T-helper 2 cell treated with Interferon-gamma antibody and Interleukin-4, amounts not matched to agents 100 ng/mL and 5 ng/mL, for 36 hours (primary cell): ENCODE measurements around the gene RPL19. TPM values are rescaled to one million over a fixed set of nuclear protein-coding genes. Genes with fewer than 3 reads are reported as not detected.

Experiments used
- intact Hi-C: fragments of 100-400 bp; cut with micrococcal nuclease; formaldehyde crosslinking; loops from one replicate; pipeline ENCODE4 v1.15.1; 2023
- total RNA-seq: library from RNA; stranded (reverse); gene quantifications from 2 replicates; pipeline ENCODE4 v1.2.3, GENCODE V29; 2022

Gene RPL19
- total RNA-seq, 1 donor from 2014 or later, result 1,964 TPM

DNA sequence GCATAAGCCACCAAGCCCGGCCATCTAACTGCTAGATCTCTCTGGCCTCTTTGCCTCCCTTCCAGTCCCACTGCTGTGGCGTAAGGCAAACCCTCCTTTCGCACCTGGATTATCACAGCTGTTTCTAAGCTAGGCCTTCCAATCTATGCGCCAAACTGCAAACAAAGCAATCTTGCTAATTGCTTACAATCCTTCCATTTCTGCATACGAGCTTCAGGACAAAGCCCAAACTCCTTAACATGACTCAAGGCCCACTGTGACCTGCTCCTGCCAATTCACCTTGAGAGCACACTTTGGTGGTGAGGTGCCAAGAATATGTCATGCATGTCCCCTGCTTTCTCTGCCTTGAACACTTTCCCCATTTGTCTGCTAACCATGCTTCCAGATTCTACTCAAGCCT is 28.1 kb upstream of the RPL19 start:
- intact Hi-C loops, result no loop called here

- intact Hi-C loops, result no loop called here
These were observed 27.0 kb upstream of the RPL19 start for GRCh38 chr17:39173080-39173479.

DNA sequence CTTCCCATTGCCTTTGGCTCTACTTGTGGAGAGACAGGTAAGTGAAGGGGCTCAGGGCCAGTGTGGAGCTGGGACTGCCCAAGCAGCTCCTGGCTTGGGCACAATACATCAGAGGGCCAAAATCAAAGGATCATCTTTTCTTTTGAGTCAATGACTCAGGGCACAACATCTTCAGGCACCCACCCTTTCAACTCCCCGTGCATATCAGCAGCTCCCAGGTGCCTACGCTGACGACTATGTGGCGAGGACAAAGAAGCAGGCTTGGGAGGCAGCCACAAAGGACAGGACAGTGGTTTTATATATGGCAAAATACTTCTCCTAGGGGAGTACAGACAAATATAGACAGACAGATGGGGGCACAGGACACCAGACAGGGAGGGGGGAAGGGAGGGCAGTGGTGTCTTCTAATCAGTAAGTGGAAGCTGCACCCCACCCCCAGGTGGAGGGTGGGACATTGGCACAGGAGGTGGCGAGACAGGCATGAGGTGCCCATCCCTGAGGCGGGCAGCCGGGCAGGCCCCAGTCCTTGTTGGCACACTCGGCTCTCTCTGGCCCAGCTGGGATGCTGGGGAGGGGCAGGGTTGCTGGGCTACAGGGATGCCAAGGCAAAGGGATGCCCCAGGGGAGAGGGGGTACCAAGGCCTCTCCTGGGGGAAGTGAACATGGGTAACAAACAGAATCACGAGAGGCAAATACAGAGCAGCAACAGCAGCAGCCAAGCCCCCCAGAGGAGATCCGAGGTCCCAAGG is 26.4 kb upstream of the RPL19 start:
- intact Hi-C loops, result no loop called here

DNA sequence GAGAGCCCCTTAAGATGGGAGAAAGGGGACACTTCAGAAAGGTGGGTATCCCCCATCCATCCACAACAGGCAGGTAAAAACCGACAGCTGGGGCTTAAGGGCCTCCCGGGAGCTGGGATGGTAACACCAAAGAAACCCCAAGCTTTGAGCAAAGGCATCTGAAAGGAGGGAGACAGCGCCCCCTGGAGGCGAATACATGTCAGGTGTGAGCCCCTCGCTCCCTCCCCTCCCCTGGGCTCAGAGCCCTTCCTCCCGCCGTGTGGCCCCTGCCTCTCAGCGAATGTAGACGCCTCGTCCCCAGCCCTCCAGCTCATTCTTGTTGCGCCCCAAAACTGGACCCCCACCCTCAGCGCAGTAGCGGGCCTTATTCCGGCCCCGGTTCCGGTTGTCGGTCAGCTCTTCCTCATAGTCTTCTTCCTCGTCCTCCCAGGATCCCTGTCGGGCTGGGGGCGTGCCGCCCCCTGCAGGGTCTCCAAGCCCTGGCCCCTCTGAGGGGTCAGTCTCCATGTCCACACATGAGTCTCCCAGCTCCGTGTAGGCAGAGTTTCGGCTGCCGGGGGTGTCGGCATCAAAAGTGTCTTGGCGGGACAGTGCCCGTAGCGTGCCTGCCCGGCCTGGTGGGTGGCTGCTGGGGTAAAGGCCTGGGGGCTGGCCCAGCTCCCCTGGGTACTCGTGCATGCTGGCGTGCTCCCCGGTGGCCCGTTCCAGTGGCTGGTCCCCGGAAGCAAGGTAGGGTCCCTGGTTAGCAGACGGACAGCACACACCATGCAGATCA is 25.0 kb upstream of the RPL19 start:
- intact Hi-C loops, result no loop called here

- intact Hi-C loops, result no loop called here
These were observed 24.4 kb upstream of the RPL19 start for GRCh38 chr17:39175695-39176093.

GRCh38 chr17:39177256-39177655 is 22.8 kb upstream of the RPL19 start:
- intact Hi-C loops, result no loop called here

- intact Hi-C loops, result no loop called here
These were observed 21.5 kb upstream of the RPL19 start for GRCh38 chr17:39178536-39178935.

- intact Hi-C loops, result no loop called here
These were observed 18.8 kb upstream of the RPL19 start for GRCh38 chr17:39181303-39181702.

DNA sequence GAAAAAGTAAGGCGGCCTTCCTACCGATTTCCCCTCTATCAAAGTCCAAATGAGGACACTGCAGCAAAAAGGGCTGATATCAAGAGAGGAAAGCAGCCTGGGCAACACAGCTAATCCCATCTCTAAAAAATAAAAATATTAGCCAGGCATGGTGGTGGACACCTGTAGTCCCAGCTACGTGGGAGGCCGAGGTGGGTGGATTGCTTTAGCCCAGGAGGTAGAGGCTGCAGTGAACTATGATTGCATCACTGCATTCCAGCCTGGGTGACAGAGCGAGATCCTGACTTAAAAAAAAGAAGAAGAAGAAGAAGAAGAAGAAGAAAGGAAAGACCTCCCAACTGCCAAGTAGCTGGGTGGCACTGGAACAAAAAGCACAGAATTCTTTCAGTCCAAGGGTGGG is 17.0 kb upstream of the RPL19 start:
- intact Hi-C loops, result no loop called here

DNA sequence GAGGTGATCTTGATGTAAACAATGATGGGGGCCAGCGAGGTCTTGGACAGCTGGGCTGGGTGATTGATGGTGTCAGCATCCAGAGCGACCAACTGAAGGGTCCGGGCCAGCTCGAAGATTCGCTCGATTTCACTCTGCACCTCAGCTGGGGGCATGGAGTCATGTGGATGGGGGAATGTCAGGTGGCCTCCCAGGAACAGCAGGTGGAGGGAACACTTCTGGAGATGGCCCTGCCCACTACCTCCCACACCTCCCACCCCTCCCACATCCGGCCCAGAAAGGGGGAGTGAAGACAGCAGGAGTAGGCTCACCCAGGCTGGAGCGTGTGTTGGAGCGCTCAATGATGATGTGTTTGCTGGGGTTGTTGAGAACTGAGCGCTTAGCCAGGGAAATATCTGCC is 16.4 kb upstream of the RPL19 start:
- intact Hi-C loops, result no loop called here

DNA sequence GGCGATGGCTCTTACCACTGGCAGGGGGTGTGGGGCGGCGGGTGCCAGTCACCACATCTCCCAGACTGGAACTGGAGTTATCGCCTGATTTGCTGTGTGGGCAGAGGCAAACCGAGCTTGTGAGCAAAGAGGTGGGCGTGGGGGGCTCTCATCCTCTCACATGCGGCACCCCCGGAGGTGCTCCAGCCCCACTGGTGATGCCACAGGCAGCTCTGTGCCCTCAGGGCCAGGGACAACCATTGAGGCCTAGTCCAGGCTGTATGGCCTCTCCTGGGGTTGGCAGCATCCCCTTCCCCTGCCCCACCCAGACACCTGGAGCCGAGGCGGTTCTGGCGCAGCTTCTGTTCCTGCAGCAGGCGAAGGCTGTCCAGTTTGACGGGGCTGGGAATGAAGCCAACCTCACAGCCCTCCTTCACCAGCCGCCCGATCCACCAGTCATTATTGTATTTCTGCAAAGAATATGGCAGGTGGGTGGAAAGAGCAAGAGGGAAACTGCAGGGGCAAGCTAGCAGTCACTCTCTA is 13.5 kb upstream of the RPL19 start:
- intact Hi-C loops, result no loop called here

DNA sequence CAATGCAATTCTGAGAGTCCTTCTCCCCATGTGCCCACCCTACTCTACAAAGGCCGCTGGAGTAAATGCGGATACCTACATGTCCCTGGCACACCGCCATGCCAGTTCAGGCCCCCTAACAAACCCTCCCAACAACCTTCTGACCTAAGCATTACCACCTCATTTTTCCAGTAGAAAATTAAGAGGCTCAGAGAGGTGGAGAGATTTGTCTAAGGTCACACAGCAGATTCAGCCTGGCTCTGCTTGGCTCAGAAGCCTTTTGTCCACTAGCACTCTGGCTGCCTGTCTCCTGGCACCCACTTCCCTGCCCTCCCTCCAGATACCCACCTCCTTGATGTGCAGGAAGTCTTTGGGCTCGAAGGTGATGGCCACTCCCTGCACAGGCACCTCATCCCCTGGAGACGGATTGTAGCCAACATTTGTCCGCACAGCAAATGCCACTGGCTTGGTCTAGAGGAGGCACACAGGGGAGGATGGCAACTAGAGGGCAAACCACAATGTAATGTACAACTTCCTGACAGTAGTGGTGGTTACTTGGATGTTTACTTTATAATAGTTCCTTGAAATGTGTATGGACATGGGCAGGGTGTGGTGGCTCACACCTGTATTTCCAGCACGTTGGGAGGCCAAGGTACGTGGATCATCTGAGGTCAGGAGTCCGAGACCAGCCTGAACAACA is 12.8 kb upstream of the RPL19 start:
- intact Hi-C loops, result no loop called here

- intact Hi-C loops, result no loop called here
These were observed 8.2 kb upstream of the RPL19 start for GRCh38 chr17:39191750-39192510.

- intact Hi-C loops, result no loop called here
These were observed 7.2 kb upstream of the RPL19 start for GRCh38 chr17:39192901-39193300.

DNA sequence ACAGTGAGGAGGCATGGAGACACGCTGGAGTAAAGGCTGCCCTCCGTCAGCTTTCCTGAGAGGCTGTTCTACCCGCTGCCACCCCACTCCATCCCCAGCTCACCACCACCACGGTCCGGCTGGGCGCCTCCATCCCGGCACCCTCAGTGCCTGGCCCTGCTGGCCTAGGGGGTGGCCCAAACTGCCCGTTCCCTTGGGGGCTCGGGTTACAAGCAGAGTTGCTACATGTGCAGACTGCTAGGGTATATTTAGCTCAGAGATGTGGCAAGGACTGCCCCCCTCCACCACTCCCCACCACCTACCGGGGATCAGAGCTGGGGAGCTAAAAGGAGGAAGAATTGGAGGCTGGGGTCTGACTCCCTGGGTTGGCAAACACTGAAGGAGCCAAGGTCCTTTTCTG is 6.7 kb upstream of the RPL19 start:
- intact Hi-C loops, result no loop called here

- intact Hi-C loops, result no loop called here
These were observed 5.7 kb upstream of the RPL19 start for GRCh38 chr17:39194089-39194984.

- intact Hi-C loops, result no loop called here
These were observed 5.0 kb upstream of the RPL19 start for GRCh38 chr17:39194985-39195524.

DNA sequence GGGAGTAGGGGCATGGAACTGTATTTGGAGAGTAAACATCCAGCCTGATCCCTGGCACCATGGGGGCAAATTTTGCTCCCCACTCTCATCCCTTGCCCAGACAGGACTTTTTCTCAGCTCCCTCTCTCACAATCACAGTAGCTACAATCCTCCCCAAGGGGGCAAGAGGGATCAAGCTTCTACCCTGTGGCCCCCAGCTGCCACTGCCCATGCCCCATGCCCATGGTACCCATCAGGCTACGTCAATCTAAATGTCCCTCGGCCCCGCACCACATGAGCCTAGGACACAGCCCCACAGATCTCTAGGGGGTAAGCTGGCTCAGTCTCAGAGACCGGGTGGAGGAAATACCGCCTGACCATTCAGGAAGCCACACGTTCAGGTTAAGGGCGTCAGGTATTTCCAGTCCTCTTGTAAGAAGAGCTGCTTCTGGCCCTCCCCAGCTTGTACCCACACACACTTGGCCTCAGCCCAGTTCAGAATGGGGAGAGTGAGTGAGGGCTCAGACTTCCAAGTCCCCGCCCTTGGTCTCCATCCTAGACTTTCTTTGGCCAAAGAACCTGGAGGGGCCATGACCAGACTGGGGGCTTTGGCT is 4.4 kb upstream of the RPL19 start:
- intact Hi-C loops, result no loop called here

GRCh38 chr17:39196241-39196807 is 3.8 kb upstream of the RPL19 start:
- intact Hi-C loops, result no loop called here
